Esophagus squamous epithelium (tissue), 4 donors: ENCODE data around the gene TLR3.

Experiments used
- POLR2A ChIP-seq, 4 donors: fragments of 450-650 bp; IDR thresholded peaks; one replicate each; pipeline ENCODE4 v1.6.1; 2017; ENCODE audit warnings: antibody characterized with exemption in 4 of 4, mild to moderate bottlenecking in 4 of 4, moderate library complexity in 3 of 4
- TF ChIP-seq, protein P1 (sequence below), 6 experiments: fragments of 450-650 bp in 4 of 6; fragments of 200-600 bp in 2 of 6; sonication (generic) in 2 of 6; IDR thresholded peaks; one replicate each; pipeline ENCODE4 v1.5.1; 2016 to 2019; ENCODE audit warnings: antibody characterized with exemption in 6 of 6, mild to moderate bottlenecking in 4 of 6, moderate library complexity in 4 of 6

DNA sequence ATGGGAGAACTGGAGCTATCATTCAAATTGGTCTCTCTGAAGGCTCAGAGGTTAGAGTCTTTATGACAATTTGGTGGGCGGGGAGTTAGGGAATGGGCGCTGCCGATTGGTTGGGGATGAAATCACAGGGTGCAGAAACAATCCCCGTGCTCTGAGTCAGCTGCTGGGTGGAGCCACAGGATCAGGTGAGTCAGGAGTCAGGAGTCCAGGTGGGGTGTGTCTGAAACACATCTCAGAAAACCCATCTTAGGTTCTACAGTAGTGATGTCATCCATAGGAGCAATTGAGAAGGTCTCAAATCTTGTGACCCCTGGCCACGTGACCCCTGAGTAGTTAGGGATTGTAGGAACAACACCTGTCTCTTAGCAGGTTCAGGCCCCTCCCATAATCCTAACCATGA lies 41.6 kb upstream of the TLR3 start:
- TF ChIP-seq, protein P1, sequence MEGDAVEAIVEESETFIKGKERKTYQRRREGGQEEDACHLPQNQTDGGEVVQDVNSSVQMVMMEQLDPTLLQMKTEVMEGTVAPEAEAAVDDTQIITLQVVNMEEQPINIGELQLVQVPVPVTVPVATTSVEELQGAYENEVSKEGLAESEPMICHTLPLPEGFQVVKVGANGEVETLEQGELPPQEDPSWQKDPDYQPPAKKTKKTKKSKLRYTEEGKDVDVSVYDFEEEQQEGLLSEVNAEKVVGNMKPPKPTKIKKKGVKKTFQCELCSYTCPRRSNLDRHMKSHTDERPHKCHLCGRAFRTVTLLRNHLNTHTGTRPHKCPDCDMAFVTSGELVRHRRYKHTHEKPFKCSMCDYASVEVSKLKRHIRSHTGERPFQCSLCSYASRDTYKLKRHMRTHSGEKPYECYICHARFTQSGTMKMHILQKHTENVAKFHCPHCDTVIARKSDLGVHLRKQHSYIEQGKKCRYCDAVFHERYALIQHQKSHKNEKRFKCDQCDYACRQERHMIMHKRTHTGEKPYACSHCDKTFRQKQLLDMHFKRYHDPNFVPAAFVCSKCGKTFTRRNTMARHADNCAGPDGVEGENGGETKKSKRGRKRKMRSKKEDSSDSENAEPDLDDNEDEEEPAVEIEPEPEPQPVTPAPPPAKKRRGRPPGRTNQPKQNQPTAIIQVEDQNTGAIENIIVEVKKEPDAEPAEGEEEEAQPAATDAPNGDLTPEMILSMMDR (IDR thresholded peaks at IDR 0.05) = no peak
- TF ChIP-seq POLR2A (IDR thresholded peaks at IDR 0.05) = no peak
